HCT116 (cell line): ENCODE data around the gene SUB1. TPM values are rescaled to one million over a fixed set of nuclear protein-coding genes. Genes with fewer than 3 reads are reported as not detected.

Experiments used
- ATAC-seq: fragments of 200-7000 bp; cut with Tn5 transposase; 2 replicates; pipeline ENCODE4 v1.9.1; 2020; ENCODE audit warnings: mild to moderate bottlenecking, moderate library complexity
- BruUV-seq: library from RNA; stranded (reverse); fragments of 400-500 nt; replicated peaks from 2 replicates; lab custom pipeline; 2021; lab: Mats Ljungman, UMichigan
- CTCF ChIA-PET: fragments of 300-600 bp; sonication (Branson Sonifier 250); formaldehyde crosslinking; loops from one replicate; lab custom pipeline; 2021; ENCODE audit warnings: antibody characterized with exemption; lab: Charles Lee
- POLR2A ChIA-PET: fragments of 300-600, 350-600 bp; sonication (Branson Sonifier 250); formaldehyde crosslinking; loops from one replicate; lab custom pipeline; 2021; ENCODE audit warnings: antibody characterized with exemption; lab: Charles Lee
- RAD21 ChIA-PET, 2 experiments: fragments of 300-600 bp; sonication (Branson Sonifier 250); formaldehyde crosslinking; loops; one replicate each; lab custom pipeline; 2023; ENCODE audit warnings: low total read pairs in 2 of 2; ENCODE audit not compliant: uncharacterized antibody in 2 of 2, unreplicated experiment in 2 of 2, low non-redundant PET in 1 of 2; lab: Charles Lee
- DNase-seq: peaks from one replicate; pipeline ENCODE4 v3.0.0-alpha.2; 2010; ENCODE audit warnings: low read depth, low spot score
- H2AFZ ChIP-seq: fragments of 200-600 bp; shearing (Covaris generic), sonication (generic); 2 replicates; pipeline ENCODE4 v1.6.1; 2017; ENCODE audit warnings: low read depth, mixed run types, mixed read lengths, antibody characterized with exemption, low read length; ENCODE audit not compliant: poor library complexity, severe bottlenecking
- H3K27ac ChIP-seq: 2 replicates; pipeline ENCODE4 v1.5.1; 2012; ENCODE audit warnings: low read depth, low read length
- H3K27me3 ChIP-seq: fragments of 200-600 bp; sonication (generic); 2 replicates; pipeline ENCODE4 v1.6.1; 2016; ENCODE audit warnings: mixed run types, low read length, mixed read lengths; ENCODE audit not compliant: insufficient read depth
- H3K36me3 ChIP-seq, 2 experiments: fragments of 200-500 bp in 1 of 2; fragments of 200-600 bp in 1 of 2; sonication (Bioruptor generic) in 1 of 2; sonication (generic) in 1 of 2; 2 replicates each; pipeline versions ENCODE4 v1.5.1 to v1.6.1; 2014 to 2016; ENCODE audit warnings: low read length in 2 of 2, inconsistent platforms in 1 of 2, mixed read lengths in 1 of 2, mixed run types in 1 of 2; ENCODE audit not compliant: insufficient read depth in 2 of 2, control insufficient read depth in 1 of 2
- H3K4me1 ChIP-seq, 2 experiments: fragments of 200-600 bp in 1 of 2; sonication (generic) in 1 of 2; 2 replicates each; pipeline versions ENCODE4 v1.5.1 to v1.6.1; 2012 to 2017; ENCODE audit warnings: low read length in 2 of 2, inconsistent platforms in 1 of 2, mild to moderate bottlenecking in 1 of 2, mixed read lengths in 1 of 2, mixed run types in 1 of 2, moderate library complexity in 1 of 2; ENCODE audit not compliant: insufficient read depth in 2 of 2, control insufficient read depth in 1 of 2
- H3K4me2 ChIP-seq: fragments of 200-600 bp; sonication (generic); 2 replicates; pipeline ENCODE4 v1.6.1; 2017; ENCODE audit warnings: mixed run types, low read length, mixed read lengths
- H3K4me3 ChIP-seq, 2 experiments: fragments of 200-600 bp in 1 of 2; sonication (generic) in 1 of 2; replicated peaks in 1 of 2; 2 replicates each; pipeline ENCODE4 v1.5.1; 2011 to 2016; ENCODE audit warnings: low read length in 2 of 2, control low read depth in 1 of 2, low read depth in 1 of 2, mild to moderate bottlenecking in 1 of 2, mixed read lengths in 1 of 2, mixed run types in 1 of 2
- H3K79me2 ChIP-seq: fragments of 200-600 bp; sonication (generic); 2 replicates; pipeline ENCODE4 v1.6.1; 2017; ENCODE audit warnings: mild to moderate bottlenecking, mixed run types, low read length, moderate library complexity, mixed read lengths; ENCODE audit not compliant: insufficient read depth
- H3K9ac ChIP-seq: fragments of 200-600 bp; sonication (generic); 2 replicates; pipeline ENCODE4 v1.6.1; 2016; ENCODE audit warnings: low read length, mixed read lengths
- H3K9me2 ChIP-seq: fragments of 200-600 bp; sonication (generic), shearing (Covaris generic); 2 replicates; pipeline ENCODE4 v1.6.1; 2017; ENCODE audit warnings: mixed run types, mild to moderate bottlenecking, moderate library complexity; ENCODE audit not compliant: insufficient read depth
- H3K9me3 ChIP-seq, 2 experiments: fragments of 200-500 bp in 1 of 2; fragments of 200-600 bp in 1 of 2; sonication (Bioruptor generic) in 1 of 2; sonication (generic) in 1 of 2; 2 replicates each; pipeline ENCODE4 v1.6.1; 2014 to 2017; ENCODE audit warnings: low read length in 2 of 2, mixed read lengths in 2 of 2, inconsistent platforms in 1 of 2, low read depth in 1 of 2, mild to moderate bottlenecking in 1 of 2, mixed run types in 1 of 2, moderate library complexity in 1 of 2; ENCODE audit not compliant: control insufficient read depth in 1 of 2, insufficient read depth in 1 of 2
- H4K20me1 ChIP-seq: fragments of 200-600 bp; sonication (generic), shearing (Covaris generic); 2 replicates; pipeline ENCODE4 v1.6.1; 2017; ENCODE audit warnings: mixed run types, mild to moderate bottlenecking, moderate library complexity; ENCODE audit not compliant: insufficient read depth
- ATF3 ChIP-seq: IDR thresholded peaks from 2 replicates; pipeline ENCODE4 v1.6.1; 2012
- CTCF ChIP-seq, 3 experiments: fragments of 200-600 bp in 1 of 3; sonication (generic) in 1 of 3; IDR thresholded peaks in 2 of 3; conservative IDR thresholded peaks in 1 of 3; 2 replicates each; pipeline ENCODE4 v1.5.1; 2012 to 2017; ENCODE audit warnings: low read depth in 2 of 3, low read length in 2 of 3, antibody characterized with exemption in 1 of 3, borderline replicate concordance in 1 of 3, control low read depth in 1 of 3, mild to moderate bottlenecking in 1 of 3, mixed read lengths in 1 of 3, mixed run types in 1 of 3, moderate library complexity in 1 of 3; ENCODE audit not compliant: insufficient read depth in 1 of 3
- EZH2 ChIP-seq: fragments of 200-600 bp; sonication (generic); IDR thresholded peaks from 2 replicates; pipeline ENCODE4 v1.6.1; 2017; ENCODE audit warnings: antibody characterized with exemption, mixed run types
- POLR2AphosphoS5 ChIP-seq: IDR thresholded peaks from 2 replicates; pipeline ENCODE4 v1.6.1; 2011; ENCODE audit warnings: mild to moderate bottlenecking, low read depth, low read length, moderate library complexity
- RAD21 ChIP-seq: IDR thresholded peaks from 2 replicates; pipeline ENCODE4 v1.6.1; 2012; ENCODE audit warnings: low read depth, mild to moderate bottlenecking
- REST ChIP-seq: IDR thresholded peaks from 2 replicates; pipeline ENCODE4 v1.6.1; 2012; ENCODE audit warnings: low read depth
- SP1 ChIP-seq: IDR thresholded peaks from 2 replicates; pipeline ENCODE4 v1.6.1; 2012; ENCODE audit warnings: low read depth
- SRF ChIP-seq: IDR thresholded peaks from 2 replicates; pipeline ENCODE4 v1.6.1; 2012; ENCODE audit warnings: low read depth
- intact Hi-C: fragments of 100-400 bp; cut with micrococcal nuclease; formaldehyde crosslinking; loops from 2 replicates; pipeline ENCODE4 v1.10.0; 2022
- total RNA-seq: library from RNA; stranded (reverse); gene quantifications from one replicate; pipeline ENCODE4 v1.2.1, GENCODE V29; 2021; ENCODE audit not compliant: unreplicated experiment

The SUB1 gene
- total RNA-seq, 1 experiment from 2014 or later: 216 TPM

GRCh38 chr5:32589942-32590869, 4.8 kb downstream of the SUB1 start:
- Histone ChIP-seq H3K79me2 (peaks cover 96% of the 10 kb centered on the region), H3K36me3 (peaks cover 49 to 55% of the 10 kb centered on the region in 2 experiments), H3K27ac (no peak overlapping the region)
- POLR2A ChIA-PET: interaction anchor here (1.1 to 1.3 kb wide), 3 partner anchors 9 to 101 kb away, joined by 4 to 5 read pairs (median 4); no protein-coding TSS in a partner anchor
- no peak for TF ChIP-seq SP1
- no peak for TF ChIP-seq ATF3
- no peak for TF ChIP-seq POLR2AphosphoS5
- TF ChIP-seq CTCF (IDR thresholded peaks at IDR 0.05 in 2 of 3, conservative IDR thresholded peaks at IDR 0.05 in 1 of 3; ENCODE audit: borderline replicate concordance in 1 of 3, insufficient read depth in 1 of 3, low read depth in 2 of 3, low read length in 2 of 3): peak; percentile 45 to 65 (median 61); a peak in 5 of 6 replicates
- TF ChIP-seq EZH2: no peak
- no peak for TF ChIP-seq REST
- peak; percentile 67 for TF ChIP-seq RAD21
- TF ChIP-seq SRF: no peak
- TF ChIP-seq, all 23 proteins: peak for 2
- no peak overlapping the region for H2AFZ ChIP-seq
- peak; percentile 31 for DNase-seq
- no TSS peak for BruUV-seq
- intact Hi-C loops: loop anchor here (1.0 to 10.0 kb wide), 3 partner anchors 101 to 835 kb away; no protein-coding TSS in a partner anchor
- CTCF ChIA-PET: interaction anchor here (0.6 to 2.5 kb wide), 41 partner anchors 8 to 829 kb away, joined by 3 to 184 read pairs (median 3); no protein-coding TSS in a partner anchor
- H3K9ac ChIP-seq: no peak overlapping the region
- H3K27me3 ChIP-seq: no peaks in the 10 kb centered on the region
- H3K4me2 ChIP-seq: no peak overlapping the region
- H3K9me2 ChIP-seq: no peaks in the 10 kb centered on the region
- ATAC-seq: no peak
- RAD21 ChIA-PET: interaction anchor here (0.7 to 2.0 kb wide), 7 partner anchors 63 to 626 kb away, joined by 3 to 17 read pairs (median 4); no protein-coding TSS in a partner anchor
- no peak overlapping the region for H3K4me3 ChIP-seq
- H4K20me1 ChIP-seq: peaks cover 10% of the 10 kb centered on the region
- no peaks in the 10 kb centered on the region for H3K9me3 ChIP-seq
- peaks cover 3 to 8% of the 10 kb centered on the region in 2 experiments; a peak in 1 of 4 replicates for H3K4me1 ChIP-seq
